Suprapubic skin (tissue), 4 donors: Measurements from ENCODE around the gene SMAD2. TPM values are rescaled to one million over a fixed set of nuclear protein-coding genes. Genes with fewer than 3 reads are reported as not detected.
"Not testable (repeated sequence)": the region's sequence is repeated elsewhere in the genome, so short reads cannot be mapped to it uniquely, and the experiment has no call there.

Source experiments
- DNase-seq, 2 donors: peaks; one replicate each; pipeline ENCODE4 v3.0.0-alpha.2; 2019; ENCODE audit warnings: low spot score in 2 of 2
- H3K27ac ChIP-seq: fragments of 200-600 bp; sonication (generic); one replicate; pipeline ENCODE4 v1.5.1; 2019
- H3K27me3 ChIP-seq: fragments of 200-600 bp; sonication (generic); one replicate; pipeline ENCODE4 v1.5.1; 2019
- H3K36me3 ChIP-seq: fragments of 200-600 bp; sonication (generic); one replicate; pipeline ENCODE4 v1.5.1; 2019
- H3K4me1 ChIP-seq: fragments of 200-600 bp; sonication (generic); one replicate; pipeline ENCODE4 v1.5.1; 2019
- H3K4me3 ChIP-seq: fragments of 200-600 bp; sonication (generic); one replicate; pipeline ENCODE4 v1.5.1; 2019; ENCODE audit warnings: mild to moderate bottlenecking
- H3K9me3 ChIP-seq: fragments of 200-600 bp; sonication (generic); one replicate; pipeline ENCODE4 v1.5.1; 2019
- CTCF ChIP-seq, 2 donors: fragments of 200-600 bp in 1 of 2; fragments of 450-650 bp in 1 of 2; sonication (generic) in 1 of 2; IDR thresholded peaks; one replicate each; pipeline ENCODE4 v1.5.1; 2016 to 2019; ENCODE audit warnings: antibody characterized with exemption in 2 of 2, mild to moderate bottlenecking in 1 of 2, moderate library complexity in 1 of 2
- EP300 ChIP-seq: sonication (generic); formaldehyde crosslinking; IDR thresholded peaks from one replicate; pipeline ENCODE4 v1.6.1; 2017; ENCODE audit warnings: antibody characterized with exemption
- POLR2A ChIP-seq, 2 donors: fragments of 450-650 bp; IDR thresholded peaks; one replicate each; pipeline ENCODE4 v1.6.1; 2017; ENCODE audit warnings: antibody characterized with exemption in 2 of 2, mild to moderate bottlenecking in 2 of 2, moderate library complexity in 2 of 2
- POLR2AphosphoS5 ChIP-seq, 3 donors: sonication (generic); formaldehyde crosslinking; IDR thresholded peaks; one replicate each; pipeline ENCODE4 v1.6.1; 2017; ENCODE audit warnings: antibody characterized with exemption in 3 of 3
- WGBS: methylation state at CpG from one replicate; pipeline ENCODE4 v1.1.5; 2018; 5-methylcytosine and 5-hydroxymethylcytosine counted together
- total RNA-seq, 4 donors: library from RNA; depleted of rRNA; stranded (reverse); fragments of >200 nt; gene quantifications; one replicate each; pipeline ENCODE4 v1.1.0, GENCODE V29; 2016

Gene SMAD2
- total RNA-seq, 4 donors from 2014 or later = 47.5 to 75.9 (median 59.3) TPM

DNA sequence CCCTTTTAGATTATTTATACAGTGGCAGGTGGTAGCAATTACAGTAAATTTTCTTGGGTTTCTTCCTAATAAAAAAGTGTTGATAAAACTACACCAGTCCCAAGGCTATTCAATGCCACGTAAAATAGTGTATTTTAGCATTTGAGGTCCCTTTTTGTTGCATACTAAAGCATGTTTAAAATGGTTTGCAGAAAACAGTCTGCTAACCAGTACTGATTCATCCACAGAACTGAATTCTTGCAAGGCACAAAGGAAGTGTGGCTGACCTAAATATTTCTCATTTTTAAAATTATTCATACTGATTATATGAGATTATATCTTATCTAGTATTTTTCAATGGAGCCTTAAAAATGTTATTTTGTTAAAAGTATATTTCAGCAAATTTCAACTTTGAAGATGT lies 98.1 kb downstream of the SMAD2 start:
- no peak for DNase-seq
- H3K4me3 ChIP-seq = no peak overlapping the region
- no peaks in the 10 kb centered on the region for H3K27me3 ChIP-seq
- peaks cover 17% of the 10 kb centered on the region for H3K36me3 ChIP-seq
- WGBS = 92% methylated on average over 1 of the region's 1 CpG
- TF ChIP-seq POLR2A (IDR thresholded peaks at IDR 0.05) = no peak
- no peak overlapping the region for H3K27ac ChIP-seq
- no peaks in the 10 kb centered on the region for H3K4me1 ChIP-seq
- H3K9me3 ChIP-seq = no peaks in the 10 kb centered on the region

DNA sequence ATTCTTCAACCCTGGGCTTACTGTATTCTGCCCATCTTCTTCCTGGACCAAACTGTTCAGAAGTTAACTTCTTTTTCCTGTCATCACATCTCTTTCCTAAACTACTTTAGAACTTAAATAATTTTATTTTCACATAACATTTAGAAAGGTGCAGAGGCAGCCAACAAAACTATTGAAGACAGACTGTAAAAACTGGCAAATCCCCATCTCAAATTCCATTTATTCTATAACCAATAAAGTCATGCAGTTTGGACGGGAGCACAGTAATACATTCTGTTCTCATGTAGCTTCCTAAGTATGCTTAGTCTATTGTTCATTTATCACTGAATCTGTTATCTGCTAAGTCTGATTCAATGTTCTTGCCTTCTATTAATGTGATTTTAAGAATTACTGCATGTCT lies 99.1 kb downstream of the SMAD2 start:
- Histone ChIP-seq H3K4me1 (no peaks in the 10 kb centered on the region), H3K27ac (no peak overlapping the region), H3K36me3 (peaks cover 13% of the 10 kb centered on the region), H3K9me3 (no peaks in the 10 kb centered on the region), H3K4me3 (no peak overlapping the region), H3K27me3 (no peaks in the 10 kb centered on the region)
- 69% methylated on average over 1 of the region's 1 CpG for WGBS
- TF ChIP-seq POLR2AphosphoS5 (IDR thresholded peaks at IDR 0.05) (no peak), CTCF (IDR thresholded peaks at IDR 0.05) (no peak), POLR2A (IDR thresholded peaks at IDR 0.05) (no peak)
- no peak for DNase-seq

- WGBS = 97% methylated on average over 3 of the region's 3 CpGs
- Histone ChIP-seq H3K36me3 (peaks cover 13% of the 10 kb centered on the region), H3K27ac (no peak overlapping the region), H3K27me3 (no peaks in the 10 kb centered on the region), H3K4me1 (no peaks in the 10 kb centered on the region), H3K4me3 (no peak overlapping the region), H3K9me3 (no peaks in the 10 kb centered on the region)
- DNase-seq = no peak
- no peak for TF ChIP-seq CTCF (IDR thresholded peaks at IDR 0.05)
- TF ChIP-seq EP300 = no peak
- no peak for TF ChIP-seq POLR2AphosphoS5 (IDR thresholded peaks at IDR 0.05)
- no peak for TF ChIP-seq POLR2A (IDR thresholded peaks at IDR 0.05)
These were observed 99.7 kb downstream of the SMAD2 start for GRCh38 chr18:47830772-47831171.

GRCh38 chr18:47829831-47830230 lies 100.6 kb downstream of the SMAD2 start:
- H3K9me3 ChIP-seq = no peaks in the 10 kb centered on the region
- H3K36me3 ChIP-seq = peaks cover 13% of the 10 kb centered on the region
- H3K4me3 ChIP-seq = no peak overlapping the region
- no peak overlapping the region for H3K27ac ChIP-seq
- H3K4me1 ChIP-seq = no peaks in the 10 kb centered on the region
- no peaks in the 10 kb centered on the region for H3K27me3 ChIP-seq
- WGBS = 85% methylated on average over 3 of the region's 3 CpGs
- no peak for DNase-seq
- no peak for TF ChIP-seq POLR2AphosphoS5 (IDR thresholded peaks at IDR 0.05)
- no peak for TF ChIP-seq CTCF (IDR thresholded peaks at IDR 0.05)

- H3K27me3 ChIP-seq, DNase-seq, H3K27ac ChIP-seq, H3K4me3 ChIP-seq, H3K36me3 ChIP-seq, H3K9me3 ChIP-seq, H3K4me1 ChIP-seq: not testable (repeated sequence)
- WGBS = 98% methylated on average over 9 of the region's 34 CpGs
These were observed 102.4 kb downstream of the SMAD2 start for GRCh38 chr18:47828031-47828430.

DNA sequence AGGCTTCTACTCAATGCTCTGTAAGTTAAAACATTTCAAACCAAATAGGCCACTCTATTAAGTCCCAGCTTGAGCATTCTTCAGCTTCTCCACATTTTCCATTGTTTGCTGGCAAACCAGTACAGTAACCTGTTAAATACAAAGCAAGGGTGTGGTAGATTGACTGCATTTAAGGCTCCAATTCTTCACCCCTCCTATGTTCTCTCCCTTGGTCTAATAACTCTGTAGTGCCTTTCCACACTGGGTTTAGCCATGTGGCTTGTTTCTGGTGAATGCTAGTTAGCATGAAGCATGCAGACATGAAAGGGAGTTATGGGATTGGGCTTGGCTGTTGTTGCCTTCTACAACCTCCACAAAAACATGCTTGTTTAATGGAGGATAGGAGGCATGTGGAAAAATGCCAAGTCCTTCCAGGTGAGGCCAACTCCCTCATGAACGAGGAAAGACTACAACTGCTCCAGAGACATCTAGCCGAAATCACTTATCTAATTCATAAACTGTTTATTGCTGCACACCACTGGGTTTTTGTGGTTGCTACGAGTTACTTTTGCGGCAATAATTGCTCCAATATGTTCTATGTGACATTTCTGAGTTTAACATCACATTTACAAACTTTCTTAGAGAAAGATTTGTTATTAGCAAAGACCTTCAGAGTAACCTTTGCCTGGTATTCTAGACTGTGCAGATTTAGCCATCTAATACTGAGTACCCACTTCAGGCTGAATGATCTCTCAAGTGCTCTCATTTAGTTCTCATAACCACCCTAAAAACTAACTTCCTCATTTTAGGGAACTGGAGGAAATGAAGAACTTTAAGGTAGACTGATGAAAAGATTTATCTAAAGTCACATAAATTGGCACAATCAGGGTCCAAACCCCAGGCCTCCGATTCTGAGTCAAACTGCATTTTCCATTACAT lies 104.0 kb downstream of the SMAD2 start:
- WGBS = 77% methylated on average over 5 of the region's 5 CpGs

More for the DNA sequence above, 104.0 kb downstream of the SMAD2 start:
- no peak for DNase-seq
- Histone ChIP-seq H3K27ac (no peak overlapping the region), H3K9me3 (no peaks in the 10 kb centered on the region), H3K27me3 (no peaks in the 10 kb centered on the region), H3K4me3 (no peak overlapping the region), H3K4me1 (no peaks in the 10 kb centered on the region), H3K36me3 (peaks cover 3% of the 10 kb centered on the region)
- TF ChIP-seq EP300 (no peak), POLR2A (IDR thresholded peaks at IDR 0.05) (no peak), POLR2AphosphoS5 (IDR thresholded peaks at IDR 0.05) (no peak), CTCF (IDR thresholded peaks at IDR 0.05) (no peak)
